GM18505 (cell line): ENCODE measurements around the gene TRIM40.
"Not testable (repeated sequence)": the region's sequence is repeated elsewhere in the genome, so short reads cannot be mapped to it uniquely, and the experiment has no call there.

Source experiments
- ATAC-seq: cut with Tn5 transposase; IDR thresholded peaks from one replicate; pipeline ENCODE4 v1.9.1; 2021; ENCODE audit not compliant: unreplicated experiment
- POLR2A ChIP-seq: IDR thresholded peaks from 4 replicates; pipeline ENCODE4 v1.6.1; 2011; ENCODE audit warnings: borderline replicate concordance; ENCODE audit not compliant: insufficient read depth, insufficient read length; ENCODE audit errors: extremely low read depth

Gene TRIM40

GRCh38 chr6:30158475-30159040 is 22.6 kb downstream of the TRIM40 start:
- TF ChIP-seq POLR2A = no peak
- no peak for ATAC-seq

GRCh38 chr6:30160008-30160784 is 24.3 kb downstream of the TRIM40 start:
- no peak for TF ChIP-seq POLR2A
- ATAC-seq = no peak

GRCh38 chr6:30160785-30161531 is 25.0 kb downstream of the TRIM40 start, which contains the start of gene TRIM10:
TRIM10 (minus strand) TSS chr6:30161211; CDS start chr6:30160858, 353 bp downstream.
- no peak for ATAC-seq
- no peak for TF ChIP-seq POLR2A

- no peak for ATAC-seq
- TF ChIP-seq POLR2A = no peak
Observed at GRCh38 chr6:30162265-30163089, 26.5 kb downstream of the TRIM40 start.

- ATAC-seq = no peak
- no peak for TF ChIP-seq POLR2A
Observed at GRCh38 chr6:30163090-30163917, 27.4 kb downstream of the TRIM40 start, which contains the start of gene TRIM15. TRIM15 (plus strand) TSS chr6:30163546; CDS start chr6:30163685, 139 bp downstream.

- no peak for TF ChIP-seq POLR2A
- ATAC-seq = no peak
Observed at GRCh38 chr6:30163918-30164654, 28.1 kb downstream of the TRIM40 start.

- TF ChIP-seq POLR2A = no peak
- ATAC-seq = no peak
Observed at GRCh38 chr6:30164714-30165113, 28.8 kb downstream of the TRIM40 start.

- not testable (repeated sequence) for ATAC-seq
Observed at GRCh38 chr6:30165238-30165637, 29.3 kb downstream of the TRIM40 start.

GRCh38 chr6:30167101-30167500 is 31.2 kb downstream of the TRIM40 start:
- ATAC-seq = no peak
- no peak for TF ChIP-seq POLR2A

- no peak for ATAC-seq
- TF ChIP-seq POLR2A = no peak
Observed at GRCh38 chr6:30168741-30169140, 32.8 kb downstream of the TRIM40 start.
